K562 (cell line): ENCODE data around the gene WWP2. TPM values are rescaled to one million over a fixed set of nuclear protein-coding genes. Genes with fewer than 3 reads are reported as not detected.
A peak's percentile ranks its signal among the peaks of the same experiment; 100 is the strongest.
"Not testable (repeated sequence)": the region's sequence is repeated elsewhere in the genome, so short reads cannot be mapped to it uniquely, and the experiment has no call there.

Experiments
- ATAC-seq: fragments of 200-7000 bp; cut with Tn5 transposase; 3 replicates; pipeline ENCODE4 v1.9.1; 2020; ENCODE audit warnings: moderate library complexity
- BruUV-seq: library from RNA; stranded (reverse); fragments of 400-500 nt; replicated peaks from 2 replicates; lab custom pipeline; 2021; lab: Mats Ljungman, UMichigan
- CTCF ChIA-PET: fragments of 300-600 bp; formaldehyde crosslinking; extraction: SDS; loops from one replicate; lab custom pipeline; 2021; ENCODE audit warnings: low intra/inter-chr PET ratio; lab: Yijun Ruan, JAX
- POLR2A ChIA-PET: fragments of 300-600, 350-650 bp; sonication (Branson Sonifier 250); formaldehyde crosslinking; extraction: SDS; loops from one replicate; lab custom pipeline; 2021; ENCODE audit warnings: antibody characterized with exemption, inconsistent platforms; lab: Yijun Ruan, JAX
- DNase-seq, 4 experiments: peaks; one replicate each; pipeline versions ENCODE4 v3.0.0 to v3.0.0-alpha.2; 2011 to 2018; ENCODE audit warnings: low spot score in 3 of 4, mixed read lengths in 3 of 4; ENCODE audit errors: extremely low read depth in 1 of 4
- FAIRE-seq: peaks from 2 replicates; lab custom pipeline; 2011; peaks lifted over from hg19 to GRCh38; lab: Jason Lieb, UNC
- H2AFZ ChIP-seq: 2 replicates; pipeline ENCODE4 v1.6.0; 2011; ENCODE audit warnings: low read depth, low read length, control low read depth, inconsistent platforms
- H3K27ac ChIP-seq: fragments of 200-600 bp; 3 replicates; pipeline ENCODE4 v1.8.0; 2011; ENCODE audit warnings: low read depth, mild to moderate bottlenecking, control low read depth, inconsistent platforms, low read length, moderate library complexity, mixed read lengths; ENCODE audit errors: extremely low read depth
- H3K27me3 ChIP-seq, 2 experiments: fragments of 300-600 bp in 1 of 2; 2 replicates in 1 of 2; 3 replicates in 1 of 2; pipeline versions ENCODE4 v1.6.0 to v1.8.0; 2011; ENCODE audit warnings: inconsistent platforms in 2 of 2, low read length in 2 of 2, mild to moderate bottlenecking in 1 of 2, mixed read lengths in 1 of 2, moderate library complexity in 1 of 2; ENCODE audit not compliant: control insufficient read depth in 2 of 2, insufficient read depth in 2 of 2
- H3K36me3 ChIP-seq: fragments of 300-600 bp; 3 replicates; pipeline ENCODE4 v1.8.0; 2011; ENCODE audit warnings: mild to moderate bottlenecking, low read length, inconsistent platforms; ENCODE audit not compliant: control insufficient read depth, insufficient read depth
- H3K4me1 ChIP-seq, 2 experiments: fragments of 200-600 bp in 1 of 2; replicated peaks in 1 of 2; 2 replicates in 1 of 2; 3 replicates in 1 of 2; pipeline versions ENCODE4 v1.5.1 to v1.8.0; 2011; ENCODE audit warnings: inconsistent platforms in 2 of 2, low read length in 2 of 2, mild to moderate bottlenecking in 1 of 2, mixed read lengths in 1 of 2, moderate library complexity in 1 of 2; ENCODE audit not compliant: control insufficient read depth in 2 of 2, insufficient read depth in 2 of 2
- H3K4me2 ChIP-seq: 2 replicates; pipeline ENCODE4 v1.6.1; 2011; ENCODE audit warnings: low read length, control low read depth, inconsistent platforms, mixed read lengths; ENCODE audit not compliant: insufficient read depth
- H3K4me3 ChIP-seq: fragments of 200-600 bp; sonication (generic), shearing (Covaris generic); 2 replicates; pipeline ENCODE4 v1.5.1; 2016; ENCODE audit warnings: control low read depth, inconsistent platforms
- H3K79me2 ChIP-seq: fragments of 200-600 bp; 3 replicates; pipeline ENCODE4 v1.8.0; 2011; ENCODE audit warnings: low read length, inconsistent platforms; ENCODE audit not compliant: control insufficient read depth, insufficient read depth
- H3K9ac ChIP-seq, 2 experiments: 2 replicates each; pipeline versions ENCODE4 v1.6.0 to v1.6.1; 2011; ENCODE audit warnings: low read depth in 2 of 2, low read length in 2 of 2, control low read depth in 1 of 2, inconsistent platforms in 1 of 2, mild to moderate bottlenecking in 1 of 2, mixed read lengths in 1 of 2; ENCODE audit not compliant: insufficient read depth in 1 of 2
- H3K9me1 ChIP-seq: one replicate; pipeline ENCODE4 v1.6.0; 2011; ENCODE audit warnings: inconsistent platforms, mild to moderate bottlenecking, low read length, moderate library complexity; ENCODE audit not compliant: control insufficient read depth, insufficient read depth
- H3K9me3 ChIP-seq: replicated peaks from 2 replicates; pipeline ENCODE4 v1.5.1; 2011; ENCODE audit warnings: low read depth, low read length, inconsistent platforms; ENCODE audit not compliant: control insufficient read depth, insufficient read depth
- H4K20me1 ChIP-seq: replicated peaks from 2 replicates; pipeline ENCODE4 v1.6.1; 2011; ENCODE audit warnings: low read length, inconsistent platforms, mixed read lengths; ENCODE audit not compliant: control insufficient read depth, insufficient read depth
- BRF1 ChIP-seq: IDR thresholded peaks from 3 replicates; pipeline ENCODE4 v1.6.1; 2011; ENCODE audit warnings: borderline replicate concordance, mild to moderate bottlenecking; ENCODE audit not compliant: insufficient read length; ENCODE audit errors: extremely low read depth
- ESRRA ChIP-seq: fragments of 450-650 bp; IDR thresholded peaks from 2 replicates; pipeline ENCODE4 v1.6.1; 2014; ENCODE audit warnings: low read depth, mild to moderate bottlenecking, moderate library complexity, borderline replicate concordance
- KDM1A ChIP-seq, 2 experiments: fragments of 450-650 bp; IDR thresholded peaks; 2 replicates each; pipeline ENCODE4 v1.6.1; 2016; ENCODE audit warnings: mild to moderate bottlenecking in 2 of 2
- MEIS2 ChIP-seq: fragments of 450-650 bp; IDR thresholded peaks from 2 replicates; pipeline ENCODE4 v1.6.1; 2014; ENCODE audit warnings: mild to moderate bottlenecking; ENCODE audit not compliant: partially characterized antibody
- NR2C2 ChIP-seq, 2 experiments: fragments of 200-800 bp in 1 of 2; sonication (Bioruptor generic) in 1 of 2; sonication (generic) in 1 of 2; formaldehyde crosslinking in 1 of 2; IDR thresholded peaks; 2 replicates each; pipeline versions ENCODE4 v1.6.1 to v1.8.0; 2016 to 2022; ENCODE audit warnings: mild to moderate bottlenecking in 1 of 2, missing compliant biosample characterization in 1 of 2, missing genetic modification characterization in 1 of 2, missing genetic modification reagents in 1 of 2
- OTX1 ChIP-seq: fragments of 450-650 bp; formaldehyde crosslinking; IDR thresholded peaks from 2 replicates; pipeline ENCODE4 v1.4.0; 2022; ENCODE audit warnings: mild to moderate bottlenecking
- RCOR1 ChIP-seq, 2 experiments: IDR thresholded peaks; 2 replicates each; pipeline ENCODE4 v1.6.1; 2012; ENCODE audit warnings: low read depth in 2 of 2, low read length in 2 of 2, borderline replicate concordance in 1 of 2, improper control_type of control experiment in 1 of 2
- RNF2 ChIP-seq: sonication (generic); IDR thresholded peaks from 2 replicates; pipeline ENCODE4 v1.6.1; 2016
- STAT5B ChIP-seq: fragments of 250-450 bp; sonication (Bioruptor Pico); IDR thresholded peaks from 2 replicates; pipeline ENCODE4 v1.8.0; 2021; ENCODE audit warnings: mild to moderate bottlenecking, inconsistent platforms
- ZNF217 ChIP-seq: sonication (generic); formaldehyde crosslinking; IDR thresholded peaks from 2 replicates; pipeline ENCODE4 v1.8.0; 2022; ENCODE audit warnings: mild to moderate bottlenecking, missing genetic modification reagents
- ZNF740 ChIP-seq, 3 experiments: fragments of 200-800 bp in 1 of 3; sonication (Bioruptor generic) in 1 of 3; sonication (generic) in 1 of 3; formaldehyde crosslinking in 1 of 3; IDR thresholded peaks; 2 replicates each; pipeline versions ENCODE4 v1.6.1 to v1.8.0; 2016 to 2022; ENCODE audit warnings: mild to moderate bottlenecking in 2 of 3, missing compliant biosample characterization in 2 of 3, missing genetic modification characterization in 2 of 3, missing genetic modification reagents in 1 of 3
- WGBS: fragments of 100-300 bp; shearing (Covaris generic); methylation state at CpG from one replicate; pipeline ENCODE4 v1.1.6; 2016; ENCODE audit warnings: low coverage, mixed read lengths; ENCODE audit not compliant: insufficient coverage; ENCODE audit errors: missing lambda C conversion rate; 5-methylcytosine and 5-hydroxymethylcytosine counted together
- in situ Hi-C: fragments of 300-500 bp; cut with MboI; formaldehyde crosslinking; loops from 4 replicates; pipeline ENCODE4 v1.15.0; 2018; ENCODE audit warnings: inconsistent platforms, mixed read lengths
- intact Hi-C: fragments of 100-400 bp; cut with micrococcal nuclease; formaldehyde crosslinking; loops from 2 replicates; pipeline ENCODE4 v1.14.2; 2022
- polyA plus RNA-seq, 8 experiments: library from polyadenylated mRNA; depleted of rRNA in 4 of 8; stranded (reverse) in 5 of 8; unstranded in 3 of 8; fragments of >200 nt; fragmentation: Nextera tagmentation in 2 of 8; fragmentation: Illumina TruSeq in 1 of 8; extraction: Ambion mirVana in 2 of 8; extraction: Trizol in 1 of 8; gene quantifications; 2 replicates each; pipeline versions ENCODE4 v1.2.1 to v1.2.3, GENCODE V29; 2011 to 2014; ENCODE audit warnings: inconsistent platforms in 1 of 8, missing spikeins in 1 of 8
- total RNA-seq, 7 experiments: library from RNA; depleted of rRNA in 6 of 7; stranded (reverse); fragments of >200 nt in 6 of 7; fragmentation: Illumina TruSeq in 2 of 7; extraction: Trizol in 2 of 7; gene quantifications; 2 replicates each; pipeline versions ENCODE4 v1.2.1 to v1.2.3, GENCODE V29; 2011 to 2021; ENCODE audit warnings: low replicate concordance in 1 of 7
- TF ChIP-seq, protein P1 (sequence below): IDR thresholded peaks from 2 replicates; pipeline ENCODE4 v1.6.1; 2014; ENCODE audit warnings: antibody characterized with exemption

The WWP2 gene
- total and polyA plus RNA-seq, 9 of the 15 experiments (the other 6 are each of a cell fraction or from before 2014, with no cell fraction given): 1.9 to 34.4 (median 14.6) TPM

DNA sequence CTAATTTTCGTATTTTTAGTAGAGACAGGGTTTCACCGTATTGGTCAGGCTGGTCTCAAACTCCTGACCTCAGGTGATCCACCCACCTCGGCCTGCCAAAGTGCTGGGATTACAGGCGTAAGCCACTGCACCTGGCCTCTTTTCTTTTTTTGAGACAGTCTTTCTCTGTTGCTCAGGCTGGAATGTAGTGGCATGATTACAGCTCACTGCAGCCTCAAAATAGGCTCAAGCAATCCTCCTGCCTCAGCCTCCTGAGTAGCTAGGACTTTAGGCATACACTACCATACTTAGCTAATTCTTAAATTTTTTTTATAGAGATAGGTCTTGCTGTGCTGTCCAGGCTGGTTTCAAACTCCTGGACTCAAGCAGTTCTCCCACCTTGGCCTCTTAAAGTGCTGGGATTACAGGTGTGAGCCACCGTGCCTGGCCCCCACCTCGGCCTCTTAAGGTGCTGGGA lies 29.3 kb downstream of the WWP2 start:
- in situ Hi-C loops, H3K4me1 ChIP-seq, H2AFZ ChIP-seq, DNase-seq, H3K9ac ChIP-seq, H3K4me3 ChIP-seq, H3K9me1 ChIP-seq, BruUV-seq, H3K9me3 ChIP-seq, FAIRE-seq, H4K20me1 ChIP-seq, H3K27me3 ChIP-seq, H3K79me2 ChIP-seq, H3K4me2 ChIP-seq, POLR2A ChIA-PET, H3K27ac ChIP-seq, ATAC-seq: not testable (repeated sequence)
- intact Hi-C loops: loop anchor here (10.0 kb wide), 1 partner anchor 303 kb away; no protein-coding TSS in a partner anchor
- CTCF ChIA-PET: interaction anchor here (0.6 kb wide), 1 partner anchor 20 kb away, joined by 4 read pairs; no protein-coding TSS in a partner anchor
- H3K36me3 ChIP-seq: peaks cover 23% of the 10 kb centered on the region; the same call in 2 of the 3 replicates
- WGBS: 83% methylated on average over 6 of the region's 6 CpGs

DNA sequence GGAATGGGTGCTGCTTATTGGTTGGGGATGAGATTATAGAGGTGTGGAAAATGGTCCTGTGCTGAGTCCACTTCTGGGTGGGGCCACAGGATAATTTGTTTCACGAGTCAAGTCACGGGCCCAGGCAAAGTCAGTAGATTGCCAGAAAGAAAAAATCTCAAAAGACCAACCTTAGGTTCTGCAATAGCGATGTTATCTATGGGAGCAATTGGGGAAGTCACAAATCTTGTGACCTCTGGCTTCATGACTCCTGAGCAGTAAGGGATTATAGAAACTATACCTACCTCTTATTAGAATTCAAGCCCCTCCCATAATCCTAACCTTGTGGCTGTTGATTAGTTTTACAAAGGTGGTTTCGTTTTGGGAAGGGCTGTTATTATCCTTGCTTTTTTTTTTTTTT lies 31.4 kb downstream of the WWP2 start:
- no peak for ATAC-seq
- ChIA-PET POLR2A (no interaction called here), CTCF (no interaction called here)
- Histone ChIP-seq H3K27ac (no peak overlapping the region), H3K36me3 (peaks cover 8% of the 10 kb centered on the region; the same call in 2 of the 3 replicates), H3K9ac (no peak overlapping the region), H3K4me2 (no peak overlapping the region), H4K20me1 (peaks cover 8% of the 10 kb centered on the region), H3K9me1 (peaks cover 5% of the 10 kb centered on the region), H3K4me3 (no peak overlapping the region), H3K27me3 (no peaks in the 10 kb centered on the region), H2AFZ (no peak overlapping the region), H3K9me3 (no peaks in the 10 kb centered on the region), H3K4me1 (no peaks in the 10 kb centered on the region; a peak in 1 of 5 replicates), H3K79me2 (no peaks in the 10 kb centered on the region)
- DNase-seq: no peak
- no peak for FAIRE-seq
- in situ Hi-C loops: no loop called here
- WGBS: 41% methylated on average over 4 of the region's 4 CpGs
- intact Hi-C loops: loop anchor here (10.0 kb wide), 1 partner anchor 301 kb away; no protein-coding TSS in a partner anchor
- BruUV-seq: no TSS peak
- peak; percentile 18; the same call in 1 of the 2 replicates for TF ChIP-seq ESRRA
- TF ChIP-seq BRF1: no peak
- TF ChIP-seq ZNF217 (CRISPR knock-in tag): no peak
- TF ChIP-seq, protein P1, sequence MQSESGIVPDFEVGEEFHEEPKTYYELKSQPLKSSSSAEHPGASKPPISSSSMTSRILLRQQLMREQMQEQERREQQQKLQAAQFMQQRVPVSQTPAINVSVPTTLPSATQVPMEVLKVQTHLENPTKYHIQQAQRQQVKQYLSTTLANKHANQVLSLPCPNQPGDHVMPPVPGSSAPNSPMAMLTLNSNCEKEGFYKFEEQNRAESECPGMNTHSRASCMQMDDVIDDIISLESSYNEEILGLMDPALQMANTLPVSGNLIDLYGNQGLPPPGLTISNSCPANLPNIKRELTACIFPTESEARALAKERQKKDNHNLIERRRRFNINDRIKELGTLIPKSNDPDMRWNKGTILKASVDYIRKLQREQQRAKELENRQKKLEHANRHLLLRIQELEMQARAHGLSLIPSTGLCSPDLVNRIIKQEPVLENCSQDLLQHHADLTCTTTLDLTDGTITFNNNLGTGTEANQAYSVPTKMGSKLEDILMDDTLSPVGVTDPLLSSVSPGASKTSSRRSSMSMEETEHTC: peak; percentile 23; the same call in 1 of the 2 replicates
- no peak for TF ChIP-seq ZNF740 (CRISPR knock-in tag; IDR thresholded peaks at IDR 0.05)
- TF ChIP-seq ZNF740 (tag; IDR thresholded peaks at IDR 0.05): no peak
- TF ChIP-seq STAT5B (CRISPR knock-in tag): no peak
- TF ChIP-seq OTX1 (CRISPR knock-in tag): no peak
- no peak for TF ChIP-seq RNF2
- no peak for TF ChIP-seq NR2C2 (CRISPR knock-in tag; IDR thresholded peaks at IDR 0.05)
- TF ChIP-seq NR2C2 (tag; IDR thresholded peaks at IDR 0.05): 0 out of 2 replicates have a peak, but pooled peaks have one; percentile 19
- peak; percentile 33 for TF ChIP-seq MEIS2
- TF ChIP-seq KDM1A (IDR thresholded peaks at IDR 0.05): 0 out of 4 replicates have a peak, but pooled peaks of 1 of the 2 experiments have one; percentile 15
- 0 out of 4 replicates have a peak, but pooled peaks of 1 of the 2 experiments have one; percentile 45 for TF ChIP-seq RCOR1 (IDR thresholded peaks at IDR 0.05; ENCODE audit: borderline replicate concordance in 1 of 2, low read depth in 2 of 2, low read length in 2 of 2)
